CD4-positive, alpha-beta memory T cell (primary cell): ENCODE results near the gene SRGAP3. TPM values are rescaled to one million over a fixed set of nuclear protein-coding genes. Genes with fewer than 3 reads are reported as not detected.

Source experiments
- CTCF ChIA-PET: fragments of 350-600 bp; sonication (Branson Sonifier 250); formaldehyde crosslinking; loops from one replicate; lab custom pipeline; 2021; ENCODE audit warnings: inconsistent platforms; ENCODE audit not compliant: partially characterized antibody; lab: Charles Lee
- POLR2A ChIA-PET: fragments of 350-600 bp; sonication (Branson Sonifier 250); formaldehyde crosslinking; loops from one replicate; lab custom pipeline; 2021; ENCODE audit not compliant: partially characterized antibody; lab: Charles Lee
- DNase-seq, 5 donors: peaks; one replicate each; pipeline versions ENCODE4 v3.0.0 to v3.0.0-alpha.2; 2020 to 2022; ENCODE audit warnings: mixed read lengths in 1 of 5
- H3K27ac ChIP-seq: one replicate; pipeline ENCODE4 v1.7.0; 2013; ENCODE audit warnings: low read depth, low read length
- H3K27me3 ChIP-seq: 2 replicates; pipeline ENCODE4 v1.7.0; 2013; ENCODE audit warnings: mild to moderate bottlenecking, low read length, moderate library complexity; ENCODE audit not compliant: insufficient read depth
- H3K36me3 ChIP-seq: 2 replicates; pipeline ENCODE4 v1.7.0; 2013; ENCODE audit warnings: mild to moderate bottlenecking, low read length, moderate library complexity; ENCODE audit not compliant: insufficient read depth
- H3K4me1 ChIP-seq: 2 replicates; pipeline ENCODE4 v1.7.0; 2013; ENCODE audit warnings: mild to moderate bottlenecking, low read length, moderate library complexity; ENCODE audit not compliant: insufficient read depth
- H3K4me3 ChIP-seq, 2 donors: one replicate each; pipeline ENCODE4 v1.7.0; 2013; ENCODE audit warnings: low read length in 2 of 2, mild to moderate bottlenecking in 1 of 2
- H3K9me3 ChIP-seq, 2 donors: one replicate each; pipeline ENCODE4 v1.7.0; 2013; ENCODE audit warnings: low read length in 2 of 2, control low read depth in 1 of 2; ENCODE audit not compliant: control insufficient read depth in 1 of 2
- H3K27ac Mint-ChIP-seq, 7 donors: one replicate each; pipeline ENCODE4 v1.8.0; 2020 to 2021; ENCODE audit warnings: mixed read lengths in 7 of 7, mild to moderate bottlenecking in 6 of 7, inconsistent platforms in 3 of 7, moderate library complexity in 3 of 7
- H3K27me3 Mint-ChIP-seq, 2 donors: one replicate each; pipeline ENCODE4 v1.8.0; 2020 to 2021; ENCODE audit warnings: mixed read lengths in 2 of 2
- H3K36me3 Mint-ChIP-seq, 2 donors: one replicate each; pipeline ENCODE4 v1.8.0; 2020 to 2021; ENCODE audit warnings: mixed read lengths in 2 of 2, inconsistent platforms in 1 of 2, mild to moderate bottlenecking in 1 of 2
- H3K4me1 Mint-ChIP-seq, 4 donors: one replicate each; pipeline ENCODE4 v1.8.0; 2020 to 2021; ENCODE audit warnings: mixed read lengths in 4 of 4, mild to moderate bottlenecking in 1 of 4
- H3K4me3 Mint-ChIP-seq, 8 donors: one replicate each; pipeline ENCODE4 v1.8.0; 2020 to 2021; ENCODE audit warnings: mixed read lengths in 8 of 8, mild to moderate bottlenecking in 7 of 8, moderate library complexity in 6 of 8, inconsistent platforms in 3 of 8
- H3K9me3 Mint-ChIP-seq, 8 donors: one replicate each; pipeline ENCODE4 v1.8.0; 2020 to 2021; ENCODE audit warnings: mixed read lengths in 8 of 8, mild to moderate bottlenecking in 5 of 8, inconsistent platforms in 3 of 8, moderate library complexity in 1 of 8
- intact Hi-C: fragments of 100-400 bp; cut with micrococcal nuclease; formaldehyde crosslinking; loops from one replicate; pipeline ENCODE4 v1.15.1; 2023
- polyA plus RNA-seq, 2 donors: library from polyadenylated mRNA; unstranded; fragments of 300-500 nt; fragmentation: Illumina TruSeq; gene quantifications; one replicate each; pipeline ENCODE4 v1.2.3, GENCODE V29; 2021
- total RNA-seq, 2 experiments: library from RNA; stranded (reverse); gene quantifications; one replicate each; pipeline ENCODE4 v1.2.3, GENCODE V29; 2021

SRGAP3 gene
- total and polyA plus RNA-seq, 4 experiments from 2014 or later = 0.35 to 2.4 (median 1.7) TPM

- no peaks in the 10 kb centered on the region for H3K4me1 Mint-ChIP-seq
- peaks cover 1 to 4% of the 10 kb centered on the region in 2 donors for H3K27me3 Mint-ChIP-seq
- H3K27ac ChIP-seq = no peak overlapping the region
- CTCF ChIA-PET = no interaction called here
- H3K9me3 Mint-ChIP-seq = peaks cover 0 to 3% (median 0%) of the 10 kb centered on the region in 8 donors
- no peaks in the 10 kb centered on the region for H3K9me3 ChIP-seq
- no peaks in the 10 kb centered on the region for H3K36me3 ChIP-seq
- H3K36me3 Mint-ChIP-seq = no peaks in the 10 kb centered on the region
- no peak overlapping the region for H3K4me3 ChIP-seq
- H3K27me3 ChIP-seq = no peaks in the 10 kb centered on the region
- POLR2A ChIA-PET = no interaction called here
- intact Hi-C loops = no loop called here
- H3K4me3 Mint-ChIP-seq = no peak overlapping the region
- H3K4me1 ChIP-seq = no peaks in the 10 kb centered on the region
- no peak for DNase-seq
- H3K27ac Mint-ChIP-seq = no peak overlapping the region
These were observed 140.4 kb downstream of the SRGAP3 start for GRCh38 chr3:9108876-9109567.

GRCh38 chr3:9107738-9108137 is 141.7 kb downstream of the SRGAP3 start:
- H3K27ac Mint-ChIP-seq = no peak overlapping the region
- no peak overlapping the region for H3K4me3 Mint-ChIP-seq
- no peaks in the 10 kb centered on the region for H3K4me1 ChIP-seq
- no peaks in the 10 kb centered on the region for H3K36me3 Mint-ChIP-seq
- no peaks in the 10 kb centered on the region for H3K27me3 ChIP-seq
- H3K36me3 ChIP-seq = no peaks in the 10 kb centered on the region
- H3K27me3 Mint-ChIP-seq = peaks cover 1 to 4% of the 10 kb centered on the region in 2 donors
- ChIA-PET POLR2A (no interaction called here), CTCF (interaction anchor here (1.2 kb wide), 1 partner anchor 19 kb away, joined by 3 read pairs; no protein-coding TSS in a partner anchor)
- no peak for DNase-seq
- intact Hi-C loops = no loop called here
- H3K4me1 Mint-ChIP-seq = no peaks in the 10 kb centered on the region
- no peak overlapping the region for H3K27ac ChIP-seq
- H3K4me3 ChIP-seq = no peak overlapping the region
- H3K9me3 Mint-ChIP-seq = peaks cover 0 to 3% (median 0%) of the 10 kb centered on the region in 8 donors
- no peaks in the 10 kb centered on the region for H3K9me3 ChIP-seq

GRCh38 chr3:9105421-9105820 is 144.0 kb downstream of the SRGAP3 start:
- Histone ChIP-seq H3K4me1 (no peaks in the 10 kb centered on the region), H3K9me3 (no peaks in the 10 kb centered on the region), H3K4me3 (no peak overlapping the region), H3K27ac (no peak overlapping the region), H3K36me3 (no peaks in the 10 kb centered on the region), H3K27me3 (no peaks in the 10 kb centered on the region)
- H3K36me3 Mint-ChIP-seq = no peaks in the 10 kb centered on the region
- H3K4me3 Mint-ChIP-seq = no peak overlapping the region
- H3K27ac Mint-ChIP-seq = no peak overlapping the region
- peaks cover 0 to 3% (median 0%) of the 10 kb centered on the region in 8 donors for H3K9me3 Mint-ChIP-seq
- peaks cover 0 to 7% of the 10 kb centered on the region in 2 donors for H3K27me3 Mint-ChIP-seq
- ChIA-PET CTCF (no interaction called here), POLR2A (no interaction called here)
- H3K4me1 Mint-ChIP-seq = no peaks in the 10 kb centered on the region
- intact Hi-C loops = no loop called here
- DNase-seq = no peak

- no peaks in the 10 kb centered on the region for H3K9me3 ChIP-seq
- DNase-seq = no peak
- ChIA-PET POLR2A (no interaction called here), CTCF (no interaction called here)
- no peak overlapping the region for H3K4me3 ChIP-seq
- Mint-ChIP-seq H3K27me3 (peaks cover 0 to 8% of the 10 kb centered on the region in 2 donors), H3K36me3 (no peaks in the 10 kb centered on the region), H3K27ac (no peak overlapping the region), H3K4me1 (no peaks in the 10 kb centered on the region), H3K9me3 (no peaks in the 10 kb centered on the region), H3K4me3 (no peak overlapping the region)
- intact Hi-C loops = no loop called here
- no peak overlapping the region for H3K27ac ChIP-seq
- no peaks in the 10 kb centered on the region for H3K4me1 ChIP-seq
- no peaks in the 10 kb centered on the region for H3K36me3 ChIP-seq
- H3K27me3 ChIP-seq = no peaks in the 10 kb centered on the region
These were observed 145.3 kb downstream of the SRGAP3 start for GRCh38 chr3:9104121-9104520.

GRCh38 chr3:9102240-9102981 is 147.0 kb downstream of the SRGAP3 start:
- intact Hi-C loops = no loop called here
- Histone ChIP-seq H3K27me3 (no peaks in the 10 kb centered on the region), H3K36me3 (no peaks in the 10 kb centered on the region), H3K4me1 (no peaks in the 10 kb centered on the region), H3K9me3 (no peaks in the 10 kb centered on the region), H3K27ac (no peak overlapping the region), H3K4me3 (no peak overlapping the region)
- POLR2A ChIA-PET = no interaction called here
- peaks cover 0 to 4% of the 10 kb centered on the region in 2 donors for H3K27me3 Mint-ChIP-seq
- DNase-seq = no peak
- H3K9me3 Mint-ChIP-seq = peaks cover 0 to 2% (median 0%) of the 10 kb centered on the region in 8 donors
- CTCF ChIA-PET = no interaction called here
- no peak overlapping the region for H3K4me3 Mint-ChIP-seq
- H3K27ac Mint-ChIP-seq = no peak overlapping the region
- no peaks in the 10 kb centered on the region for H3K4me1 Mint-ChIP-seq
- no peaks in the 10 kb centered on the region for H3K36me3 Mint-ChIP-seq

GRCh38 chr3:9101286-9101685 is 148.2 kb downstream of the SRGAP3 start:
- Mint-ChIP-seq H3K4me1 (no peaks in the 10 kb centered on the region), H3K4me3 (no peak overlapping the region), H3K27ac (no peak overlapping the region), H3K9me3 (peaks cover 0 to 2% (median 0%) of the 10 kb centered on the region in 8 donors), H3K27me3 (peaks cover 0 to 4% of the 10 kb centered on the region in 2 donors), H3K36me3 (no peaks in the 10 kb centered on the region)
- H3K9me3 ChIP-seq = no peaks in the 10 kb centered on the region
- no peaks in the 10 kb centered on the region for H3K4me1 ChIP-seq
- H3K36me3 ChIP-seq = no peaks in the 10 kb centered on the region
- H3K27me3 ChIP-seq = no peaks in the 10 kb centered on the region
- no peak overlapping the region for H3K27ac ChIP-seq
- intact Hi-C loops = no loop called here
- H3K4me3 ChIP-seq = no peak overlapping the region
- ChIA-PET POLR2A (no interaction called here), CTCF (no interaction called here)
- DNase-seq = no peak

- Mint-ChIP-seq H3K36me3 (no peaks in the 10 kb centered on the region), H3K9me3 (peaks cover 0 to 2% (median 0%) of the 10 kb centered on the region in 8 donors), H3K27me3 (peaks cover 0 to 4% of the 10 kb centered on the region in 2 donors), H3K27ac (no peak overlapping the region), H3K4me1 (no peaks in the 10 kb centered on the region), H3K4me3 (no peak overlapping the region)
- Histone ChIP-seq H3K27me3 (no peaks in the 10 kb centered on the region), H3K9me3 (no peaks in the 10 kb centered on the region), H3K4me1 (no peaks in the 10 kb centered on the region), H3K27ac (no peak overlapping the region), H3K4me3 (no peak overlapping the region), H3K36me3 (no peaks in the 10 kb centered on the region)
- no peak for DNase-seq
- ChIA-PET POLR2A (no interaction called here), CTCF (no interaction called here)
- intact Hi-C loops = no loop called here
These were observed 148.9 kb downstream of the SRGAP3 start for GRCh38 chr3:9100513-9100894.
